OCI-LY7 (cell line): Measurements from ENCODE around the gene GLDN. TPM values are rescaled to one million over a fixed set of nuclear protein-coding genes. Genes with fewer than 3 reads are reported as not detected.

ENCODE experiments used
- BruUV-seq: library from RNA; stranded (reverse); fragments of 400-500 nt; replicated peaks from 2 replicates; lab custom pipeline; 2021; lab: Mats Ljungman, UMichigan
- CTCF ChIA-PET: fragments of 300-600 bp; sonication (Branson Sonifier 250); formaldehyde crosslinking; loops from one replicate; lab custom pipeline; 2022; ENCODE audit warnings: antibody characterized with exemption; ENCODE audit not compliant: unreplicated experiment; lab: Charles Lee
- POLR2A ChIA-PET: fragments of 300-600 bp; sonication (Branson Sonifier 250); formaldehyde crosslinking; loops from one replicate; lab custom pipeline; 2022; ENCODE audit warnings: antibody characterized with exemption; lab: Charles Lee
- DNase-seq: peaks from one replicate; pipeline ENCODE4 v3.0.0-alpha.2; 2015; ENCODE audit warnings: low spot score
- H2AFZ ChIP-seq: fragments of 200-600 bp; sonication (generic), shearing (Covaris generic); 2 replicates; pipeline ENCODE4 v1.6.1; 2014; ENCODE audit warnings: mild to moderate bottlenecking, antibody characterized with exemption, low read length, moderate library complexity
- H3K27ac ChIP-seq: fragments of 200-600 bp; sonication (generic); 2 replicates; pipeline ENCODE4 v1.5.1; 2014; ENCODE audit warnings: mixed run types, low read depth, mild to moderate bottlenecking, moderate library complexity, low read length, inconsistent platforms; ENCODE audit not compliant: poor library complexity, severe bottlenecking
- H3K36me3 ChIP-seq: fragments of 200-600 bp; sonication (generic); 2 replicates; pipeline ENCODE4 v1.6.1; 2014; ENCODE audit warnings: mild to moderate bottlenecking, antibody characterized with exemption, low read length, moderate library complexity, mixed read lengths; ENCODE audit not compliant: insufficient read depth
- H3K4me1 ChIP-seq: fragments of 200-600 bp; sonication (generic); 2 replicates; pipeline ENCODE4 v1.5.1; 2014; ENCODE audit warnings: mild to moderate bottlenecking, low read length; ENCODE audit not compliant: insufficient read depth, poor library complexity, severe bottlenecking
- H3K4me2 ChIP-seq: fragments of 200-600 bp; sonication (generic); 2 replicates; pipeline ENCODE4 v1.6.1; 2014; ENCODE audit warnings: mild to moderate bottlenecking, low read length
- H3K4me3 ChIP-seq: fragments of 200-600 bp; sonication (generic); 2 replicates; pipeline ENCODE4 v1.5.1; 2014; ENCODE audit warnings: mild to moderate bottlenecking, low read depth, low read length; ENCODE audit not compliant: poor library complexity, severe bottlenecking
- H3K79me2 ChIP-seq: fragments of 200-600 bp; sonication (generic); 2 replicates; pipeline ENCODE4 v1.6.1; 2016; ENCODE audit warnings: low read depth, mild to moderate bottlenecking, low read length, moderate library complexity, mixed read lengths; ENCODE audit not compliant: insufficient read depth
- H3K9me2 ChIP-seq: fragments of 200-600 bp; sonication (generic); 2 replicates; pipeline ENCODE4 v1.6.1; 2016; ENCODE audit warnings: mild to moderate bottlenecking, low read length, mixed read lengths; ENCODE audit not compliant: insufficient read depth
- H3K9me3 ChIP-seq: fragments of 200-600 bp; sonication (generic); 2 replicates; pipeline ENCODE4 v1.6.1; 2014; ENCODE audit warnings: mild to moderate bottlenecking, mixed run types, low read length, mixed read lengths
- H4K20me1 ChIP-seq: fragments of 200-600 bp; sonication (generic); 2 replicates; pipeline ENCODE4 v1.6.1; 2014; ENCODE audit warnings: mild to moderate bottlenecking, antibody characterized with exemption, low read length, moderate library complexity, mixed read lengths; ENCODE audit not compliant: insufficient read depth
- EZH2phosphoT487 ChIP-seq: fragments of 200-600 bp; sonication (generic); IDR thresholded peaks from 2 replicates; pipeline ENCODE4 v1.6.1; 2018; ENCODE audit warnings: low read depth, borderline replicate concordance, mild to moderate bottlenecking, mixed run types, antibody characterized with exemption, low read length, moderate library complexity, mixed read lengths
- intact Hi-C: fragments of 100-400 bp; cut with micrococcal nuclease; formaldehyde crosslinking; loops from one replicate; pipeline ENCODE4 v1.10.0; 2022; ENCODE audit not compliant: unreplicated experiment
- total RNA-seq, 2 experiments: library from RNA; depleted of rRNA in 1 of 2; stranded (reverse); fragments of >200 nt in 1 of 2; shearing (Covaris generic) in 1 of 2; gene quantifications; 2 replicates each; pipeline ENCODE4 v1.2.3, GENCODE V29; 2014 to 2022
- TF ChIP-seq, protein P1 (sequence below): fragments of 200-600 bp; sonication (generic); conservative IDR thresholded peaks from 2 replicates; pipeline ENCODE4 v1.5.1; 2014; ENCODE audit warnings: mild to moderate bottlenecking, antibody characterized with exemption, low read length, moderate library complexity, mixed read lengths

The GLDN gene
- total RNA-seq, 2 experiments from 2014 or later = not detected

DNA sequence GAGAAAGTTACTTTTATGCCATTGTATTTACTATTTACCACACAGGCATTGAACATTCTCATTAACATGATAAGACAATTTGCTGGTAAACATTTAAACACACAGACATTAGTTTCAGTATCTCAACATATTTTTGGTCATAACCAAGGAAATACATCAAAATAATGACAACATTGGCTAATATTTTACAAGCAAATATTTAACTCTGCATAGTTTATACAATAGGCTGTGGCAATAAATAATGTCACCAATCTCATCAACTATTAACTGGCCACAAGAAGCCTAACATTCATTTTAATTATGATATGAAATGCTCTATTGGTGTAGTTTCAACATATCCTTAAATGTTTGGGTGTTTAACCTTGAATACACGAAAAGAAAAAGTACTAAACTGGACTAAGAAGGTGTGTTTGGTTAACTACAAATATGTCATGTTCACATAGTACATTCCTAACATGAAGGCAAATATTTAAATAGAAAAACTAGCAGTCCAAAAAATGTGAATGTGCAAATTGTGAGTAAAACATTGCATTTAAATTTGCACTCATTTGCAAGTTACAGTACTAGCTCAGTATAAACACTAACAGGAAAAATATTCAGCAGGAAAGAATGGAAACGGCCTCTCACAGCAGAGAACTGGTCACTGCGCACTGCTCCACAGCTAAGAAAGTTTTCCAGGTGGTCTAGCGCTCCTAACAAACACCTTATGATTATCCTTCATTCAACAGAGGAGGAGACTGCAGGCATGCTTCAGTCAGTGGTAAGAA lies 106.6 kb downstream of the GLDN start:
- POLR2A ChIA-PET = no interaction called here
- no peaks in the 10 kb centered on the region for H3K79me2 ChIP-seq
- no TSS peak for BruUV-seq
- H4K20me1 ChIP-seq = no peaks in the 10 kb centered on the region
- no peak overlapping the region for H3K4me3 ChIP-seq
- H3K9me3 ChIP-seq = no peaks in the 10 kb centered on the region
- no peak overlapping the region for H3K4me2 ChIP-seq
- intact Hi-C loops = no loop called here
- no peaks in the 10 kb centered on the region for H3K36me3 ChIP-seq
- H2AFZ ChIP-seq = no peak overlapping the region
- DNase-seq = no peak
- H3K4me1 ChIP-seq = no peaks in the 10 kb centered on the region
- no peak for TF ChIP-seq EZH2phosphoT487
- TF ChIP-seq, protein P1, sequence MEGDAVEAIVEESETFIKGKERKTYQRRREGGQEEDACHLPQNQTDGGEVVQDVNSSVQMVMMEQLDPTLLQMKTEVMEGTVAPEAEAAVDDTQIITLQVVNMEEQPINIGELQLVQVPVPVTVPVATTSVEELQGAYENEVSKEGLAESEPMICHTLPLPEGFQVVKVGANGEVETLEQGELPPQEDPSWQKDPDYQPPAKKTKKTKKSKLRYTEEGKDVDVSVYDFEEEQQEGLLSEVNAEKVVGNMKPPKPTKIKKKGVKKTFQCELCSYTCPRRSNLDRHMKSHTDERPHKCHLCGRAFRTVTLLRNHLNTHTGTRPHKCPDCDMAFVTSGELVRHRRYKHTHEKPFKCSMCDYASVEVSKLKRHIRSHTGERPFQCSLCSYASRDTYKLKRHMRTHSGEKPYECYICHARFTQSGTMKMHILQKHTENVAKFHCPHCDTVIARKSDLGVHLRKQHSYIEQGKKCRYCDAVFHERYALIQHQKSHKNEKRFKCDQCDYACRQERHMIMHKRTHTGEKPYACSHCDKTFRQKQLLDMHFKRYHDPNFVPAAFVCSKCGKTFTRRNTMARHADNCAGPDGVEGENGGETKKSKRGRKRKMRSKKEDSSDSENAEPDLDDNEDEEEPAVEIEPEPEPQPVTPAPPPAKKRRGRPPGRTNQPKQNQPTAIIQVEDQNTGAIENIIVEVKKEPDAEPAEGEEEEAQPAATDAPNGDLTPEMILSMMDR = no peak
- CTCF ChIA-PET = no interaction called here
- H3K9me2 ChIP-seq = no peaks in the 10 kb centered on the region
- H3K27ac ChIP-seq = no peak overlapping the region

DNA sequence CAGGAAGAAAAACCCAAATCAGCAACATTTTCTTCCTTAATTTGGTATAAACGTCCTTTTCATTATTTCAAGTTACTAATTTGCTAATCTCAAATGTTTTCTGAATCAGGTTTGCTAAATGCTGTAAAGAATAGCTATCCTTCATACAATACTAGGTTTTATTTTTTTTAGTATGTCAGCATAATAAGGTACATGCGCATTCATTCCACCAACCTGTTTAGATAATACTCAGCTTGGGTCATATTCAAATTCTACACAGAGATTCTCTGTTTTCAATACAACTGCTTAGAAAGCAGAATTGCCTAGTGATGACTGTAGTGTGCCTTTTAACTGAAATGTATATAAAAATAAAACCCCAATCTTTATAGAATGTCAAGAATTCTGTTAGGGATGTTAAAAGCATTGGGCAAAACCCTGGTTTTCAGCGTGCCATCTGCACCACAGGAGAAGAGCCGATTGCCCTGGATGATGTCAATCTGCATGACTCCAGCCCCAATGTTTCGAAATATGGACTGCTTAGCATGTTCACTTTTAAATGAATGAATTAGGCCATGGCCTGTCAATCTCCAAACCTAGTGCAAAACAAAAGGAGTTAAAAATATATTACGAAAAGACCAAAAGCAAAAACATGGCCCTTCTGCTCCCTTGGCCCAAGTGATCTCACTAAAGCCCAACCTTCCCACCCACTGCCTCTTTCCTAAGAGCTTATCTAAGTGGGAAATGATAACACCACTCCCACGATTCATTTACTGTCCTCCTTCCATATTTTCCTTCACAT lies 107.4 kb downstream of the GLDN start:
- ChIA-PET CTCF (no interaction called here), POLR2A (no interaction called here)
- Histone ChIP-seq H3K4me1 (no peaks in the 10 kb centered on the region), H3K9me3 (no peaks in the 10 kb centered on the region), H3K4me3 (no peak overlapping the region), H3K36me3 (no peaks in the 10 kb centered on the region), H3K27ac (no peak overlapping the region), H4K20me1 (no peaks in the 10 kb centered on the region), H2AFZ (no peak overlapping the region), H3K9me2 (no peaks in the 10 kb centered on the region), H3K79me2 (no peaks in the 10 kb centered on the region), H3K4me2 (no peak overlapping the region)
- no peak for TF ChIP-seq EZH2phosphoT487
- TF ChIP-seq, protein P1 = no peak
- intact Hi-C loops = no loop called here
- no peak for DNase-seq
- no TSS peak for BruUV-seq

DNA sequence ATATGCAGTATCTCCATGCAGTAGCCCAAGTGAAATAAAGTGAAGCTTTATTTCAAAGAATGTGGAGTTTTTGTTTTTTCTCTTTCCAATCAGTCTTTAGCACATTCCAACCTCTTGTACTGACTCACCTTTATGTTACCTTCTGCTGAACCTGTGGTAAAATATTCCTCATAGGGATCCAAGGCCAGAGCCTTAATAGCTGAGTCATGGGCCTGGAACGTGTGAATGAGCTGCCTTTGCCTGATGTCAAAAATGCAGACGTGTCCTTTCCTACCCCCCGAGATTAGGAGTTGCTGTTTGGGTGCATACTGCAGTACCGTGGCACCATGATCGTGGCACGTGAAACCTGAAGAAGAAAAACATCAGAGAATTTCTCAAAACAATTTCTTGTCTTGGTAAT lies 108.5 kb downstream of the GLDN start:
- Histone ChIP-seq H3K9me2 (no peaks in the 10 kb centered on the region), H3K36me3 (no peaks in the 10 kb centered on the region), H3K4me3 (no peak overlapping the region), H3K27ac (no peak overlapping the region), H4K20me1 (no peaks in the 10 kb centered on the region), H3K4me2 (no peak overlapping the region), H3K79me2 (no peaks in the 10 kb centered on the region), H3K4me1 (no peaks in the 10 kb centered on the region), H3K9me3 (no peaks in the 10 kb centered on the region), H2AFZ (no peak overlapping the region)
- TF ChIP-seq EZH2phosphoT487 = no peak
- TF ChIP-seq, protein P1 = no peak
- intact Hi-C loops = no loop called here
- BruUV-seq = no TSS peak
- ChIA-PET POLR2A (no interaction called here), CTCF (no interaction called here)
- DNase-seq = no peak
